Measurements from ENCODE around the gene TMEM232.

DNA sequence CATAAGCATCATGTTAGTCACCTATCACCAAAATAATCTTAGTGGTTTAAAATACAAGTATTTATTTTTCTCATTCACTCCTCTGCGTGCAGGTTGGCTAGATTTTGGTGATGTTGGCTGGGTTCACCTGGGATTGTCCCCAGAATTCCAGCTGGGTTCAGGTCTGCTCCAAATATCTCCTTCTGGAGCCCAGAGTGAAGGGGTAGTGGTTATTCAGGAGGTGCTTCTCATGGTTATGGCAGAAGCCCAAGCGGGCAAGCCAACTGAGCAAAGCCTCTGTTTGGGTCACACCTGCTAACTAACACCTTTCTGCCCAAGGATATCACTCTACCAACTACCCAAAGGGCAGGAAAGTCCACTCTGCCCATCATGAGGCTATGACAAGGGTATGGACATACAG lies 7.6 kb upstream of the TMEM232 start:
- TF ChIP-seq, protein P1, sequence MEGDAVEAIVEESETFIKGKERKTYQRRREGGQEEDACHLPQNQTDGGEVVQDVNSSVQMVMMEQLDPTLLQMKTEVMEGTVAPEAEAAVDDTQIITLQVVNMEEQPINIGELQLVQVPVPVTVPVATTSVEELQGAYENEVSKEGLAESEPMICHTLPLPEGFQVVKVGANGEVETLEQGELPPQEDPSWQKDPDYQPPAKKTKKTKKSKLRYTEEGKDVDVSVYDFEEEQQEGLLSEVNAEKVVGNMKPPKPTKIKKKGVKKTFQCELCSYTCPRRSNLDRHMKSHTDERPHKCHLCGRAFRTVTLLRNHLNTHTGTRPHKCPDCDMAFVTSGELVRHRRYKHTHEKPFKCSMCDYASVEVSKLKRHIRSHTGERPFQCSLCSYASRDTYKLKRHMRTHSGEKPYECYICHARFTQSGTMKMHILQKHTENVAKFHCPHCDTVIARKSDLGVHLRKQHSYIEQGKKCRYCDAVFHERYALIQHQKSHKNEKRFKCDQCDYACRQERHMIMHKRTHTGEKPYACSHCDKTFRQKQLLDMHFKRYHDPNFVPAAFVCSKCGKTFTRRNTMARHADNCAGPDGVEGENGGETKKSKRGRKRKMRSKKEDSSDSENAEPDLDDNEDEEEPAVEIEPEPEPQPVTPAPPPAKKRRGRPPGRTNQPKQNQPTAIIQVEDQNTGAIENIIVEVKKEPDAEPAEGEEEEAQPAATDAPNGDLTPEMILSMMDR (IDR thresholded peaks at IDR 0.05): no peak
- TF ChIP-seq POLR2A (IDR thresholded peaks at IDR 0.05) (no peak), POLR2AphosphoS5 (IDR thresholded peaks at IDR 0.05) (no peak), EP300 (IDR thresholded peaks at IDR 0.05; ENCODE audit: low read depth) (no peak)

Measured in transverse colon (tissue), 4 donors.